Ovary (tissue), 9 donors: ENCODE results near the gene NDST1. TPM values are rescaled to one million over a fixed set of nuclear protein-coding genes. Genes with fewer than 3 reads are reported as not detected.
A peak's percentile ranks its signal among the peaks of the same experiment; 100 is the strongest.

Experiments used
- DNase-seq, 5 donors: peaks; one replicate each; pipeline ENCODE4 v3.0.0-alpha.2; 2019 to 2020
- H3K27ac ChIP-seq, 2 donors: fragments of 200-600 bp; one replicate each; pipeline versions ENCODE4 v1.5.1 to v1.8.0; 2019 to 2022
- H3K27me3 ChIP-seq: fragments of 200-600 bp; one replicate; pipeline ENCODE4 v1.8.0; 2022
- H3K36me3 ChIP-seq: fragments of 200-600 bp; sonication (generic); one replicate; pipeline ENCODE4 v1.5.1; 2019
- H3K4me1 ChIP-seq: one replicate; pipeline ENCODE4 v1.8.1; 2013; ENCODE audit warnings: mild to moderate bottlenecking, moderate library complexity; ENCODE audit not compliant: insufficient read depth
- H3K4me3 ChIP-seq: fragments of 200-600 bp; sonication (generic); one replicate; pipeline ENCODE4 v1.5.1; 2017
- H3K9me3 ChIP-seq, 2 donors: fragments of 200-600 bp in 1 of 2; sonication (generic) in 1 of 2; one replicate each; pipeline versions ENCODE4 v1.5.1 to v1.8.1; 2013 to 2019; ENCODE audit warnings: mild to moderate bottlenecking in 1 of 2, moderate library complexity in 1 of 2
- CTCF ChIP-seq, 3 donors: fragments of 450-650 bp in 2 of 3; fragments of 200-600 bp in 1 of 3; IDR thresholded peaks; one replicate each; pipeline versions ENCODE4 v1.5.1 to v1.8.0; 2016 to 2022; ENCODE audit warnings: antibody characterized with exemption in 3 of 3, mild to moderate bottlenecking in 1 of 3
- EP300 ChIP-seq: sonication (generic); formaldehyde crosslinking; IDR thresholded peaks from one replicate; pipeline ENCODE4 v1.6.1; 2017; ENCODE audit warnings: antibody characterized with exemption
- POLR2A ChIP-seq: fragments of 450-650 bp; IDR thresholded peaks from one replicate; pipeline ENCODE4 v1.6.1; 2017; ENCODE audit warnings: antibody characterized with exemption, mild to moderate bottlenecking, moderate library complexity
- WGBS, 3 donors: extraction: QIAGEN DNeasy Blood & Tissue Kit in 1 of 3; methylation state at CpG; one replicate each; pipeline versions ENCODE4 v1.1.5 to v1.1.7; 2013 to 2017; 5-methylcytosine and 5-hydroxymethylcytosine counted together
- intact Hi-C, 4 donors: fragments of 100-400 bp; cut with DNase I; formaldehyde crosslinking; loops; one replicate each; pipeline versions ENCODE4 v1.11.0 to v1.15.1; 2022 to 2023
- polyA plus RNA-seq, 2 donors: library from polyadenylated mRNA; stranded (reverse); fragments of 200-250 nt in 1 of 2; fragments of 350-450 nt in 1 of 2; fragmentation: Illumina TruSeq in 1 of 2; extraction: RNeasy Lipid Tissue Mini Kit (QIAGEN cat#74804) in 1 of 2; gene quantifications; one replicate each; pipeline ENCODE4 v1.2.3, GENCODE V29; 2013 to 2014
- total RNA-seq, 7 donors: library from RNA; depleted of rRNA in 2 of 7; stranded (reverse); fragments of >200 nt in 2 of 7; fragmentation: NEBNext Ultra II Directional in 3 of 7; extraction: Animal tissue kit (Norgen Biotek cat#: 25700) in 3 of 7; gene quantifications; one replicate each; pipeline versions ENCODE4 v1.1.0 to v1.2.4, GENCODE V29; 2016 to 2023
- donor health status: DM: no; HTN: no; CAD: no; lungs with moderate emphysema.
- donor health status: DM: no; HTN: no; CAD: no.
- donor health status: Bipolar disorder and iron deficiency.
- donor health status: DM: yes; HTN: yes; CAD: no.
- donor health status: DM: no; HTN: no; CAD: no.
- donor health status: DM: yes; HTN: yes; CAD: no.

Gene NDST1
- total and polyA plus RNA-seq, 9 donors, result 31.0 to 139 (median 90.3) TPM

GRCh38 chr5:150573867-150574817 is 66.2 kb downstream of the NDST1 start:
- H3K4me1 ChIP-seq, result peaks cover 2% of the 10 kb centered on the region
- no peaks in the 10 kb centered on the region for H3K36me3 ChIP-seq
- no peak overlapping the region for H3K27ac ChIP-seq
- peak in 3 of 5 donors; percentile 23 to 33 (median 26) for DNase-seq
- 55 to 61% (median 58%) methylated on average over 18 of the region's 18 CpGs for WGBS, 3 donors
- no peak overlapping the region for H3K4me3 ChIP-seq
- intact Hi-C loops, result loop anchor here in 1 of 4 donors (1.0 kb wide), 1 partner anchor 26 kb away; no protein-coding TSS in a partner anchor
- no peaks in the 10 kb centered on the region for H3K27me3 ChIP-seq
- no peak for TF ChIP-seq POLR2A
- H3K9me3 ChIP-seq, result no peaks in the 10 kb centered on the region

GRCh38 chr5:150574818-150575547 is 67.1 kb downstream of the NDST1 start:
- no peaks in the 10 kb centered on the region for H3K36me3 ChIP-seq
- no peaks in the 10 kb centered on the region for H3K9me3 ChIP-seq
- DNase-seq, result peak in 3 of 5 donors; percentile 16 to 30 (median 25)
- H3K27ac ChIP-seq, result no peak overlapping the region
- H3K4me1 ChIP-seq, result peaks cover 2% of the 10 kb centered on the region
- no peak overlapping the region for H3K4me3 ChIP-seq
- WGBS, 3 donors, result 76 to 84% (median 79%) methylated on average over 15 of the region's 15 CpGs
- TF ChIP-seq CTCF (IDR thresholded peaks at IDR 0.05) (no peak), POLR2A (no peak), EP300 (no peak)
- intact Hi-C loops, result no loop called here
- no peaks in the 10 kb centered on the region for H3K27me3 ChIP-seq

- Histone ChIP-seq H3K4me3 (no peak overlapping the region), H3K4me1 (peaks cover 2% of the 10 kb centered on the region), H3K27ac (no peak overlapping the region), H3K27me3 (no peaks in the 10 kb centered on the region), H3K36me3 (no peaks in the 10 kb centered on the region), H3K9me3 (no peaks in the 10 kb centered on the region)
- no peak for TF ChIP-seq POLR2A
- TF ChIP-seq CTCF (IDR thresholded peaks at IDR 0.05), result no peak
- peak in 3 of 5 donors; percentile 7 to 24 (median 13) for DNase-seq
- intact Hi-C loops, result no loop called here
- WGBS, 3 donors, result 87 to 91% (median 90%) methylated on average over 11 of the region's 11 CpGs
Observed at GRCh38 chr5:150575745-150576448, 68.0 kb downstream of the NDST1 start.

- 89 to 98% (median 96%) methylated on average over 7 of the region's 7 CpGs for WGBS, 3 donors
Observed at GRCh38 chr5:150576449-150576949, 68.6 kb downstream of the NDST1 start.

More at GRCh38 chr5:150576449-150576949, 68.6 kb downstream of the NDST1 start:
- Histone ChIP-seq H3K27me3 (no peaks in the 10 kb centered on the region), H3K36me3 (no peaks in the 10 kb centered on the region), H3K27ac (no peak overlapping the region), H3K4me3 (no peak overlapping the region), H3K4me1 (peaks cover 2% of the 10 kb centered on the region), H3K9me3 (no peaks in the 10 kb centered on the region)
- TF ChIP-seq POLR2A (no peak), CTCF (IDR thresholded peaks at IDR 0.05) (no peak), EP300 (no peak)
- intact Hi-C loops, result no loop called here
- DNase-seq, result peak in 3 of 5 donors; percentile 14 to 19 (median 16)
